HepG2 (cell line): ENCODE data around the gene PSMC5. TPM values are rescaled to one million over a fixed set of nuclear protein-coding genes. Genes with fewer than 3 reads are reported as not detected.
A peak's percentile ranks its signal among the peaks of the same experiment; 100 is the strongest.

Experiments used
- ATAC-seq: fragments of 200-7000 bp; cut with Tn5 transposase; 3 replicates; pipeline ENCODE4 v1.9.1; 2020; ENCODE audit warnings: mild to moderate bottlenecking, moderate library complexity
- BruUV-seq: library from RNA; stranded (reverse); fragments of 400-500 nt; replicated peaks from 2 replicates; lab custom pipeline; 2021; lab: Mats Ljungman, UMichigan
- CTCF ChIA-PET: fragments of 300-600 bp; formaldehyde crosslinking; extraction: SDS; loops from one replicate; lab custom pipeline; 2021; ENCODE audit warnings: low total read pairs, inconsistent platforms, low intra/inter-chr PET ratio; lab: Yijun Ruan, JAX
- POLR2A ChIA-PET: fragments of 350-600 bp; sonication (Branson Sonifier 250); formaldehyde crosslinking; loops from one replicate; lab custom pipeline; 2020; ENCODE audit warnings: antibody characterized with exemption, inconsistent platforms; lab: Yijun Ruan, JAX
- DNase-seq: peaks from one replicate; pipeline ENCODE4 v3.0.0-alpha.2; 2015; ENCODE audit warnings: low spot score
- FAIRE-seq: peaks from 3 replicates; lab custom pipeline; 2011; peaks lifted over from hg19 to GRCh38; lab: Jason Lieb, UNC
- H2AFZ ChIP-seq: one replicate; pipeline ENCODE4 v1.6.1; 2011; ENCODE audit warnings: low read length, inconsistent platforms
- H3K27ac ChIP-seq: fragments of 300-600 bp; 3 replicates; pipeline ENCODE4 v1.8.0; 2011; ENCODE audit warnings: mixed run types, mild to moderate bottlenecking, mixed read lengths, low read length, inconsistent platforms; ENCODE audit not compliant: insufficient read depth; ENCODE audit errors: extremely low read length
- H3K27me3 ChIP-seq, 2 experiments: fragments of 200-600 bp in 1 of 2; 2 replicates in 1 of 2; 3 replicates in 1 of 2; pipeline versions ENCODE4 v1.6.0 to v1.8.0; 2011; ENCODE audit warnings: low read length in 2 of 2, mild to moderate bottlenecking in 2 of 2, moderate library complexity in 2 of 2, inconsistent platforms in 1 of 2; ENCODE audit not compliant: insufficient read depth in 2 of 2, control insufficient read depth in 1 of 2
- H3K36me3 ChIP-seq, 2 experiments: fragments of 200-600 bp in 1 of 2; replicated peaks in 1 of 2; 2 replicates in 1 of 2; 3 replicates in 1 of 2; pipeline versions ENCODE4 v1.5.1 to v1.8.0; 2011; ENCODE audit warnings: low read length in 2 of 2, inconsistent platforms in 1 of 2; ENCODE audit not compliant: insufficient read depth in 2 of 2, control insufficient read depth in 1 of 2
- H3K4me1 ChIP-seq: 2 replicates; pipeline ENCODE4 v1.5.1; 2012; ENCODE audit warnings: low read length, inconsistent platforms; ENCODE audit not compliant: insufficient read depth
- H3K4me2 ChIP-seq: 2 replicates; pipeline ENCODE4 v1.6.0; 2011; ENCODE audit warnings: low read depth, low read length, inconsistent platforms
- H3K4me3 ChIP-seq, 3 experiments: fragments of 200-600 bp in 1 of 3; sonication (generic), shearing (Covaris generic) in 1 of 3; replicated peaks in 1 of 3; 2 replicates each; pipeline ENCODE4 v1.5.1; 2011 to 2016; ENCODE audit warnings: low read length in 3 of 3, inconsistent platforms in 2 of 3, low read depth in 2 of 3, mild to moderate bottlenecking in 2 of 3, control low read depth in 1 of 3, mixed read lengths in 1 of 3; ENCODE audit not compliant: insufficient read depth in 1 of 3
- H3K79me2 ChIP-seq: one replicate; pipeline ENCODE4 v1.6.1; 2011; ENCODE audit warnings: low read length, inconsistent platforms; ENCODE audit not compliant: insufficient read depth
- H3K9ac ChIP-seq: 2 replicates; pipeline ENCODE4 v1.6.0; 2011; ENCODE audit warnings: mild to moderate bottlenecking, low read depth, low read length, inconsistent platforms; ENCODE audit not compliant: insufficient read depth
- H3K9me3 ChIP-seq: 2 replicates; pipeline ENCODE4 v1.5.1; 2012; ENCODE audit warnings: mild to moderate bottlenecking, low read length
- H4K20me1 ChIP-seq: 2 replicates; pipeline ENCODE4 v1.6.0; 2011; ENCODE audit warnings: inconsistent platforms, mild to moderate bottlenecking, low read length, moderate library complexity; ENCODE audit not compliant: insufficient read depth
- AHR ChIP-seq: IDR thresholded peaks from 2 replicates; pipeline ENCODE4 v1.6.1; 2018; ENCODE audit warnings: missing genetic modification reagents, missing compliant biosample characterization
- ARID2 ChIP-seq: sonication (generic); formaldehyde crosslinking; IDR thresholded peaks from 2 replicates; pipeline ENCODE4 v1.8.1; 2022; ENCODE audit warnings: mild to moderate bottlenecking, missing genetic modification reagents, borderline replicate concordance
- FOSL2 ChIP-seq: sonication (generic); formaldehyde crosslinking; IDR thresholded peaks from 2 replicates; pipeline ENCODE4 v1.4.0; 2020; ENCODE audit warnings: missing genetic modification reagents
- NR2F2 ChIP-seq: IDR thresholded peaks from 2 replicates; pipeline ENCODE4 v1.6.1; 2012; ENCODE audit warnings: low read depth, inconsistent platforms, borderline replicate concordance
- RXRA ChIP-seq: sonication (generic); formaldehyde crosslinking; IDR thresholded peaks from 2 replicates; pipeline ENCODE4 v1.5.1; 2020; ENCODE audit warnings: missing genetic modification reagents
- SP140L ChIP-seq: sonication (generic); formaldehyde crosslinking; IDR thresholded peaks from 2 replicates; pipeline ENCODE4 v1.4.0; 2020; ENCODE audit warnings: missing genetic modification reagents, borderline replicate concordance
- SP4 ChIP-seq: sonication (generic); formaldehyde crosslinking; IDR thresholded peaks from 2 replicates; pipeline ENCODE4 v1.8.1; 2023; ENCODE audit warnings: mild to moderate bottlenecking, missing genetic modification reagents
- THAP9 ChIP-seq: sonication (generic); formaldehyde crosslinking; IDR thresholded peaks from 2 replicates; pipeline ENCODE4; 2020; ENCODE audit warnings: missing genetic modification reagents, mild to moderate bottlenecking, borderline replicate concordance
- ZGPAT ChIP-seq: IDR thresholded peaks from 2 replicates; pipeline ENCODE4 v1.6.1; 2016; ENCODE audit warnings: mild to moderate bottlenecking
- ZNF138 ChIP-seq: sonication (generic); formaldehyde crosslinking; IDR thresholded peaks from 2 replicates; pipeline ENCODE4 v1.5.0; 2020; ENCODE audit warnings: mild to moderate bottlenecking, low read depth, missing genetic modification reagents
- ZNF142 ChIP-seq: sonication (generic); formaldehyde crosslinking; IDR thresholded peaks from 2 replicates; pipeline ENCODE4 v1.4.0; 2020; ENCODE audit warnings: missing genetic modification reagents
- ZNF180 ChIP-seq: sonication (generic); formaldehyde crosslinking; IDR thresholded peaks from 2 replicates; pipeline ENCODE4 v1.4.0; 2020; ENCODE audit warnings: low read depth, missing genetic modification reagents, borderline replicate concordance
- ZNF549 ChIP-seq: sonication (generic); formaldehyde crosslinking; IDR thresholded peaks from 2 replicates; pipeline ENCODE4 v1.5.0; 2020; ENCODE audit warnings: missing genetic modification reagents
- ZNF772 ChIP-seq: sonication (generic); formaldehyde crosslinking; IDR thresholded peaks from 2 replicates; pipeline ENCODE4 v1.5.0; 2020; ENCODE audit warnings: mild to moderate bottlenecking, missing genetic modification reagents
- ZNF777 ChIP-seq: sonication (generic); formaldehyde crosslinking; IDR thresholded peaks from 2 replicates; pipeline ENCODE4 v1.4.0; 2020; ENCODE audit warnings: missing genetic modification reagents
- WGBS: methylation state at CpG from one replicate; pipeline ENCODE4 v1.1.6; 2017; ENCODE audit warnings: low lambda C conversion rate; 5-methylcytosine and 5-hydroxymethylcytosine counted together
- in situ Hi-C: cut with HindIII; loops from 2 replicates; pipeline ENCODE4 v1.10.0; 2017; ENCODE audit warnings: low pct_unique_long_range_greater_than_20kb; ENCODE audit not compliant: extremely low pct_ligation_motif_present
- intact Hi-C: fragments of 100-400 bp; cut with micrococcal nuclease; formaldehyde crosslinking; loops from one replicate; pipeline ENCODE4 v1.10.0; 2022; ENCODE audit not compliant: unreplicated experiment
- polyA plus RNA-seq, 8 experiments: library from polyadenylated mRNA; depleted of rRNA in 3 of 8; stranded (reverse) in 7 of 8; unstranded in 1 of 8; fragments of >200 nt; fragmentation: Illumina TruSeq in 4 of 8; extraction: Trizol in 4 of 8; gene quantifications; 2 replicates each; pipeline versions ENCODE4 v1.2.1 to v1.2.3, GENCODE V29; 2011 to 2016; ENCODE audit warnings: low read depth in 4 of 8, missing spikeins in 1 of 8, mixed read lengths in 1 of 8; ENCODE audit not compliant: insufficient read depth in 1 of 8
- total RNA-seq, 5 experiments: library from RNA; depleted of rRNA; stranded (reverse); fragments of >200 nt; fragmentation: Illumina TruSeq; extraction: Trizol; gene quantifications; 2 replicates each; pipeline ENCODE4 v1.2.3, GENCODE V29; 2016; ENCODE audit warnings: low read depth in 1 of 5

The PSMC5 gene
- total and polyA plus RNA-seq, 2 of the 13 experiments (the other 11 are each of a cell fraction or from before 2014, with no cell fraction given), result 35.3 to 128 TPM

- no peak for DNase-seq
- in situ Hi-C loops (no loop called here), intact Hi-C loops (no loop called here)
- H3K27me3 ChIP-seq, result no peaks in the 10 kb centered on the region
- BruUV-seq, result no TSS peak
- ChIA-PET CTCF (no interaction called here), POLR2A (interaction anchor here (0.9 to 5.2 kb wide), 4 partner anchors 8 to 211 kb away, joined by 3 to 30 read pairs (median 4); partner anchors contain the start of genes CCDC47, DDX42, MAP3K3 and SMARCD2)
- H3K36me3 ChIP-seq, result peaks cover 62 to 87% of the 10 kb centered on the region in 2 experiments
- no peak overlapping the region for H3K27ac ChIP-seq
- no peak overlapping the region for H3K4me3 ChIP-seq
- no peak for FAIRE-seq
- H3K9me3 ChIP-seq, result no peaks in the 10 kb centered on the region
- H3K4me2 ChIP-seq, result no peak overlapping the region
- peaks cover 17% of the 10 kb centered on the region for H3K4me1 ChIP-seq
- H3K79me2 ChIP-seq, result peaks cover 26% of the 10 kb centered on the region
- H2AFZ ChIP-seq, result no peak overlapping the region
- 94% methylated on average over 12 of the region's 14 CpGs for WGBS
- no peak for ATAC-seq
- 0 out of 2 replicates have a peak, but pooled peaks cover 2% of the 10 kb centered on the region for H4K20me1 ChIP-seq
- no peak overlapping the region for H3K9ac ChIP-seq
- TF ChIP-seq SP4 (CRISPR knock-in tag) (no peak), ZNF180 (no peak), AHR (CRISPR knock-in tag) (no peak), ARID2 (no peak), NR2F2 (no peak), ZNF142 (no peak), ZNF549 (CRISPR knock-in tag) (no peak), THAP9 (CRISPR knock-in tag) (no peak), ZNF772 (0 out of 2 replicates have a peak, but pooled peaks have one; percentile 15), FOSL2 (no peak), ZNF138 (CRISPR knock-in tag) (no peak), ZNF777 (CRISPR knock-in tag) (no peak), SP140L (CRISPR knock-in tag) (no peak), ZGPAT (CRISPR knock-in tag) (no peak), RXRA (CRISPR knock-in tag) (no peak)
Observed at GRCh38 chr17:63833026-63833740, 6.0 kb downstream of the PSMC5 start.
